Measurements from ENCODE around the gene NEUROG2. TPM values are rescaled to one million over a fixed set of nuclear protein-coding genes. Genes with fewer than 3 reads are reported as not detected.

NEUROG2 gene
- polyA plus RNA-seq, 1 donor from 2014 or later: 0.19 TPM

GRCh38 chr4:112518675-112519074, 2.7 kb upstream of the NEUROG2 start:
- H4K20me1 ChIP-seq (ENCODE audit: insufficient read depth): no peaks in the 10 kb centered on the region
- no peaks in the 10 kb centered on the region for H3K36me3 ChIP-seq (ENCODE audit: insufficient read depth, low read length)
- peaks cover 7% of the 10 kb centered on the region for H3K9me3 ChIP-seq (ENCODE audit: low read length)
- no peak overlapping the region for H3K27ac ChIP-seq (ENCODE audit: low read length)
- no peak overlapping the region for H3K9ac ChIP-seq (ENCODE audit: low read length)
- no peak for TF ChIP-seq RAD21 (conservative IDR thresholded peaks at IDR 0.05)
- TF ChIP-seq TAF1 (IDR thresholded peaks at IDR 0.05; ENCODE audit: low read depth): no peak
- TF ChIP-seq EP300 (conservative IDR thresholded peaks at IDR 0.05; ENCODE audit: poor library complexity, severe bottlenecking): no peak
- TF ChIP-seq MXI1 (conservative IDR thresholded peaks at IDR 0.05; ENCODE audit: poor library complexity, severe bottlenecking): no peak
- TF ChIP-seq SMC3 (conservative IDR thresholded peaks at IDR 0.05; ENCODE audit: poor library complexity): no peak
- TF ChIP-seq, protein P1, sequence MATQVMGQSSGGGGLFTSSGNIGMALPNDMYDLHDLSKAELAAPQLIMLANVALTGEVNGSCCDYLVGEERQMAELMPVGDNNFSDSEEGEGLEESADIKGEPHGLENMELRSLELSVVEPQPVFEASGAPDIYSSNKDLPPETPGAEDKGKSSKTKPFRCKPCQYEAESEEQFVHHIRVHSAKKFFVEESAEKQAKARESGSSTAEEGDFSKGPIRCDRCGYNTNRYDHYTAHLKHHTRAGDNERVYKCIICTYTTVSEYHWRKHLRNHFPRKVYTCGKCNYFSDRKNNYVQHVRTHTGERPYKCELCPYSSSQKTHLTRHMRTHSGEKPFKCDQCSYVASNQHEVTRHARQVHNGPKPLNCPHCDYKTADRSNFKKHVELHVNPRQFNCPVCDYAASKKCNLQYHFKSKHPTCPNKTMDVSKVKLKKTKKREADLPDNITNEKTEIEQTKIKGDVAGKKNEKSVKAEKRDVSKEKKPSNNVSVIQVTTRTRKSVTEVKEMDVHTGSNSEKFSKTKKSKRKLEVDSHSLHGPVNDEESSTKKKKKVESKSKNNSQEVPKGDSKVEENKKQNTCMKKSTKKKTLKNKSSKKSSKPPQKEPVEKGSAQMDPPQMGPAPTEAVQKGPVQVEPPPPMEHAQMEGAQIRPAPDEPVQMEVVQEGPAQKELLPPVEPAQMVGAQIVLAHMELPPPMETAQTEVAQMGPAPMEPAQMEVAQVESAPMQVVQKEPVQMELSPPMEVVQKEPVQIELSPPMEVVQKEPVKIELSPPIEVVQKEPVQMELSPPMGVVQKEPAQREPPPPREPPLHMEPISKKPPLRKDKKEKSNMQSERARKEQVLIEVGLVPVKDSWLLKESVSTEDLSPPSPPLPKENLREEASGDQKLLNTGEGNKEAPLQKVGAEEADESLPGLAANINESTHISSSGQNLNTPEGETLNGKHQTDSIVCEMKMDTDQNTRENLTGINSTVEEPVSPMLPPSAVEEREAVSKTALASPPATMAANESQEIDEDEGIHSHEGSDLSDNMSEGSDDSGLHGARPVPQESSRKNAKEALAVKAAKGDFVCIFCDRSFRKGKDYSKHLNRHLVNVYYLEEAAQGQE (IDR thresholded peaks at IDR 0.05; ENCODE audit: borderline replicate concordance): no peak
- no peak for TF ChIP-seq EZH2 (IDR thresholded peaks at IDR 0.05; ENCODE audit: borderline replicate concordance, insufficient read depth, low read length, poor library complexity, severe bottlenecking)
- TF ChIP-seq POLR2AphosphoS5 (IDR thresholded peaks at IDR 0.05): no peak
- no peak for TF ChIP-seq CTCF (IDR thresholded peaks at IDR 0.05; ENCODE audit: poor library complexity, severe bottlenecking)
- no peaks in the 10 kb centered on the region for H3F3A ChIP-seq (ENCODE audit: insufficient read depth, low read length, poor library complexity, severe bottlenecking)
- H3K4me2 ChIP-seq (ENCODE audit: low read length): no peak overlapping the region
- no peak overlapping the region for H2AFZ ChIP-seq (ENCODE audit: low read depth, low read length)
- H3K27me3 ChIP-seq (ENCODE audit: insufficient read depth, low read depth, low read length): peaks cover 100% of the 10 kb centered on the region
- no peak overlapping the region for H3K4me3 ChIP-seq (ENCODE audit: low read length)
- H3K9me2 ChIP-seq (ENCODE audit: insufficient read depth, low read length): no peaks in the 10 kb centered on the region
- H3K79me2 ChIP-seq (replicated peaks; ENCODE audit: insufficient read depth, low read length): no peaks in the 10 kb centered on the region

GRCh38 chr4:112517911-112518310, 1.9 kb upstream of the NEUROG2 start:
- no peaks in the 10 kb centered on the region for H3K79me2 ChIP-seq (replicated peaks; ENCODE audit: insufficient read depth, low read length)
- no peak overlapping the region for H3K9ac ChIP-seq (ENCODE audit: low read length)
- no peak overlapping the region for H3K4me2 ChIP-seq (ENCODE audit: low read length)
- peaks cover 4% of the 10 kb centered on the region for H3K9me3 ChIP-seq (ENCODE audit: low read length)
- no peaks in the 10 kb centered on the region for H3K9me2 ChIP-seq (ENCODE audit: insufficient read depth, low read length)
- H3K36me3 ChIP-seq (ENCODE audit: insufficient read depth, low read length): no peaks in the 10 kb centered on the region
- H2AFZ ChIP-seq (ENCODE audit: low read depth, low read length): no peak overlapping the region
- no peak overlapping the region for H3K4me3 ChIP-seq (ENCODE audit: low read length)
- TF ChIP-seq EP300 (conservative IDR thresholded peaks at IDR 0.05; ENCODE audit: poor library complexity, severe bottlenecking) (no peak), EZH2 (IDR thresholded peaks at IDR 0.05; ENCODE audit: borderline replicate concordance, insufficient read depth, low read length, poor library complexity, severe bottlenecking) (no peak), CTCF (IDR thresholded peaks at IDR 0.05; ENCODE audit: poor library complexity, severe bottlenecking) (no peak), TAF1 (IDR thresholded peaks at IDR 0.05; ENCODE audit: low read depth) (no peak), RAD21 (conservative IDR thresholded peaks at IDR 0.05) (no peak), POLR2AphosphoS5 (IDR thresholded peaks at IDR 0.05) (no peak), SMC3 (conservative IDR thresholded peaks at IDR 0.05; ENCODE audit: poor library complexity) (no peak), MXI1 (conservative IDR thresholded peaks at IDR 0.05; ENCODE audit: poor library complexity, severe bottlenecking) (no peak)
- TF ChIP-seq, protein P1 (IDR thresholded peaks at IDR 0.05; ENCODE audit: borderline replicate concordance): no peak
- no peak overlapping the region for H3K27ac ChIP-seq (ENCODE audit: low read length)
- no peaks in the 10 kb centered on the region for H4K20me1 ChIP-seq (ENCODE audit: insufficient read depth)
- peaks cover 100% of the 10 kb centered on the region for H3K27me3 ChIP-seq (ENCODE audit: insufficient read depth, low read depth, low read length)
- no peaks in the 10 kb centered on the region for H3F3A ChIP-seq (ENCODE audit: insufficient read depth, low read length, poor library complexity, severe bottlenecking)

All from neural cell (in vitro differentiated cells).